GM18861 (cell line): ENCODE results near the gene TECPR2.

Source experiments
- ATAC-seq: cut with Tn5 transposase; IDR thresholded peaks from one replicate; pipeline ENCODE4 v1.9.1; 2021; ENCODE audit not compliant: unreplicated experiment

Gene TECPR2

GRCh38 chr14:102495491-102496330, 133.0 kb downstream of the TECPR2 start:
- no peak for ATAC-seq

GRCh38 chr14:102496331-102496691, 133.6 kb downstream of the TECPR2 start:
- no peak for ATAC-seq

- no peak for ATAC-seq
These were observed 134.4 kb downstream of the TECPR2 start for GRCh38 chr14:102496958-102497744.

GRCh38 chr14:102497998-102498677, 135.4 kb downstream of the TECPR2 start:
- no peak for ATAC-seq

- ATAC-seq: no peak
These were observed 136.0 kb downstream of the TECPR2 start for GRCh38 chr14:102498678-102499265.

GRCh38 chr14:102499401-102500157, 136.8 kb downstream of the TECPR2 start:
- no peak for ATAC-seq

GRCh38 chr14:102500158-102500662, 137.5 kb downstream of the TECPR2 start:
- no peak for ATAC-seq

- no peak for ATAC-seq
These were observed 138.0 kb downstream of the TECPR2 start for GRCh38 chr14:102500713-102501112.

- no peak for ATAC-seq
These were observed 139.1 kb downstream of the TECPR2 start for GRCh38 chr14:102501751-102502315.

GRCh38 chr14:102502571-102502970, 139.8 kb downstream of the TECPR2 start:
- ATAC-seq: no peak

GRCh38 chr14:102503641-102504327, 141.0 kb downstream of the TECPR2 start:
- no peak for ATAC-seq

- ATAC-seq: no peak
These were observed 141.7 kb downstream of the TECPR2 start for GRCh38 chr14:102504328-102504999.

GRCh38 chr14:102505000-102505619, 142.4 kb downstream of the TECPR2 start:
- ATAC-seq: no peak

- ATAC-seq: no peak
These were observed 143.3 kb downstream of the TECPR2 start for GRCh38 chr14:102505775-102506625.

- ATAC-seq: no peak
These were observed 143.8 kb downstream of the TECPR2 start for GRCh38 chr14:102506626-102506925.

- ATAC-seq: no peak
These were observed 144.5 kb downstream of the TECPR2 start for GRCh38 chr14:102507081-102507856.

GRCh38 chr14:102507857-102508312, 145.1 kb downstream of the TECPR2 start:
- no peak for ATAC-seq
